HG03196 (cell line): ENCODE data around the gene CIPC.

Source experiments
- ATAC-seq: cut with Tn5 transposase; IDR thresholded peaks from one replicate; pipeline ENCODE4 v1.9.1; 2021; ENCODE audit not compliant: unreplicated experiment

The CIPC gene

GRCh38 chr14:77100961-77101360 lies 2.9 kb downstream of the CIPC start:
- ATAC-seq = no peak

GRCh38 chr14:77102154-77102553 lies 4.1 kb downstream of the CIPC start:
- ATAC-seq = no peak

- no peak for ATAC-seq
Measured at GRCh38 chr14:77103475-77103874, 5.4 kb downstream of the CIPC start.

GRCh38 chr14:77103951-77104350 lies 5.9 kb downstream of the CIPC start:
- ATAC-seq = no peak

GRCh38 chr14:77104393-77104792 lies 6.3 kb downstream of the CIPC start:
- ATAC-seq = no peak

GRCh38 chr14:77105145-77105939 lies 7.3 kb downstream of the CIPC start:
- no peak for ATAC-seq

GRCh38 chr14:77106666-77107065 lies 8.6 kb downstream of the CIPC start:
- no peak for ATAC-seq

- ATAC-seq = no peak
Measured at GRCh38 chr14:77107228-77107627, 9.2 kb downstream of the CIPC start.

- no peak for ATAC-seq
Measured at GRCh38 chr14:77108753-77109152, 10.7 kb downstream of the CIPC start.

- ATAC-seq = no peak
Measured at GRCh38 chr14:77109656-77110055, 11.6 kb downstream of the CIPC start.

- no peak for ATAC-seq
Measured at GRCh38 chr14:77110286-77110685, 12.2 kb downstream of the CIPC start.

GRCh38 chr14:77111021-77111420 lies 13.0 kb downstream of the CIPC start:
- ATAC-seq = no peak

- ATAC-seq = no peak
Measured at GRCh38 chr14:77113644-77114043, 15.6 kb downstream of the CIPC start.

GRCh38 chr14:77114609-77115008 lies 16.6 kb downstream of the CIPC start:
- ATAC-seq = no peak

- no peak for ATAC-seq
Measured at GRCh38 chr14:77116172-77116817, 18.2 kb downstream of the CIPC start.

GRCh38 chr14:77119851-77120250 lies 21.8 kb downstream of the CIPC start:
- no peak for ATAC-seq

- peak; percentile 83 for ATAC-seq
Measured at GRCh38 chr14:77120771-77121743, 23.0 kb downstream of the CIPC start.

- ATAC-seq = no peak
Measured at GRCh38 chr14:77122526-77123125, 24.6 kb downstream of the CIPC start.

- ATAC-seq = no peak
Measured at GRCh38 chr14:77123381-77124325, 25.6 kb downstream of the CIPC start.
